Activated CD4-positive, CD25-positive, alpha-beta regulatory T cell treated with anti-CD3 and anti-CD28 coated beads, Interleukin-2, amount 50 U/mL, for 24 hours (primary cell): Measurements from ENCODE around the gene DUSP2.
"Not testable (repeated sequence)": the region's sequence is repeated elsewhere in the genome, so short reads cannot be mapped to it uniquely, and the experiment has no call there.

Source experiments
- ATAC-seq, 2 donors: fragments of 150-1000 bp; cut with Tn5 transposase; one replicate each; pipeline ENCODE4 v1.10.0; 2021; ENCODE audit warnings: mild to moderate bottlenecking in 1 of 2, moderate library complexity in 1 of 2

The DUSP2 gene

GRCh38 chr2:96146881-96147592, 1.8 kb upstream of the DUSP2 start:
- no peak for ATAC-seq

GRCh38 chr2:96146153-96146880, 1.1 kb upstream of the DUSP2 start:
- peak; percentile 23 to 28 for ATAC-seq

- ATAC-seq = no peak
Observed at GRCh38 chr2:96145848-96146152, 560 bp upstream of the DUSP2 start.

- no peak for ATAC-seq
Observed at GRCh38 chr2:96144481-96145035, 682 bp downstream of the DUSP2 start.

- no peak for ATAC-seq
Observed at GRCh38 chr2:96143848-96144480, 1.3 kb downstream of the DUSP2 start.

- no peak for ATAC-seq
Observed at GRCh38 chr2:96143231-96143847, 1.9 kb downstream of the DUSP2 start.

- ATAC-seq = peak; percentile 6 to 10
Observed at GRCh38 chr2:96142217-96143113, 2.8 kb downstream of the DUSP2 start.

GRCh38 chr2:96141624-96141967, 3.6 kb downstream of the DUSP2 start:
- ATAC-seq = not testable (repeated sequence)

- no peak for ATAC-seq
Observed at GRCh38 chr2:96140941-96141623, 4.2 kb downstream of the DUSP2 start.

GRCh38 chr2:96139181-96139758, 6.0 kb downstream of the DUSP2 start:
- ATAC-seq = no peak

- peak; percentile 49 to 60 for ATAC-seq
Observed at GRCh38 chr2:96138179-96139145, 6.8 kb downstream of the DUSP2 start, which contains the start of gene ASTL. Gene ASTL, minus strand, starts transcription at chr2:96138502. Its CDS starts 66 bp downstream, at chr2:96138436.

- no peak for ATAC-seq
Observed at GRCh38 chr2:96137321-96138178, 7.7 kb downstream of the DUSP2 start.

- ATAC-seq = no peak
Observed at GRCh38 chr2:96136129-96136720, 9.0 kb downstream of the DUSP2 start.

- no peak for ATAC-seq
Observed at GRCh38 chr2:96135621-96136020, 9.6 kb downstream of the DUSP2 start.

- ATAC-seq = no peak
Observed at GRCh38 chr2:96135171-96135570, 10.1 kb downstream of the DUSP2 start.

GRCh38 chr2:96134421-96134820, 10.8 kb downstream of the DUSP2 start:
- no peak for ATAC-seq

- no peak for ATAC-seq
Observed at GRCh38 chr2:96131813-96132745, 13.2 kb downstream of the DUSP2 start.
